ENCODE data around the gene AGBL4.

The AGBL4 gene

GRCh38 chr1:48558366-48558765, 1465.4 kb downstream of the AGBL4 start:
- DNase-seq (ENCODE audit: extremely low read depth, low read depth) = no peak
- no peak for TF ChIP-seq CTCF (IDR thresholded peaks at IDR 0.05; ENCODE audit: low read depth, low read length)

GRCh38 chr1:48556186-48556850, 1467.4 kb downstream of the AGBL4 start:
- TF ChIP-seq CTCF (IDR thresholded peaks at IDR 0.05; ENCODE audit: low read depth, low read length) = no peak
- no peak for DNase-seq (ENCODE audit: extremely low read depth, low read depth)

GRCh38 chr1:48555271-48555670, 1468.5 kb downstream of the AGBL4 start:
- no peak for DNase-seq (ENCODE audit: extremely low read depth, low read depth)
- no peak for TF ChIP-seq CTCF (IDR thresholded peaks at IDR 0.05; ENCODE audit: low read depth, low read length)

- TF ChIP-seq CTCF (IDR thresholded peaks at IDR 0.05; ENCODE audit: low read depth, low read length) = no peak
- DNase-seq (ENCODE audit: extremely low read depth, low read depth) = no peak
Measured at GRCh38 chr1:48552903-48553606, 1470.7 kb downstream of the AGBL4 start.

- TF ChIP-seq CTCF (IDR thresholded peaks at IDR 0.05; ENCODE audit: low read depth, low read length) = peak; percentile 12; the same call in 1 of the 2 replicates
- no peak for DNase-seq (ENCODE audit: extremely low read depth, low read depth)
Measured at GRCh38 chr1:48552420-48552819, 1471.3 kb downstream of the AGBL4 start.

- TF ChIP-seq CTCF (IDR thresholded peaks at IDR 0.05; ENCODE audit: low read depth, low read length) = no peak
- DNase-seq (ENCODE audit: extremely low read depth, low read depth) = no peak
Measured at GRCh38 chr1:48548985-48549384, 1474.8 kb downstream of the AGBL4 start.

GRCh38 chr1:48547561-48548220, 1476.1 kb downstream of the AGBL4 start:
- no peak for DNase-seq (ENCODE audit: extremely low read depth, low read depth)
- TF ChIP-seq CTCF (IDR thresholded peaks at IDR 0.05; ENCODE audit: low read depth, low read length) = no peak

Data from AG09319 (cell line).